NCI-H526 (cell line): ENCODE results near the gene SV2C.

Experiments used
- DNase-seq, 2 experiments: peaks; one replicate each; lab custom pipeline; 2025; lab: John Stamatoyannopoulos, UW

The SV2C gene

GRCh38 chr5:76383126-76383832, 300.1 kb downstream of the SV2C start:
- DNase-seq = no peak

- DNase-seq = no peak
Observed at GRCh38 chr5:76384189-76384588, 301.0 kb downstream of the SV2C start.

GRCh38 chr5:76384705-76385104, 301.5 kb downstream of the SV2C start:
- DNase-seq = no peak

- DNase-seq = no peak
Observed at GRCh38 chr5:76385540-76385939, 302.4 kb downstream of the SV2C start.

GRCh38 chr5:76386360-76386759, 303.2 kb downstream of the SV2C start:
- DNase-seq = no peak

- DNase-seq = no peak
Observed at GRCh38 chr5:76388236-76388635, 305.1 kb downstream of the SV2C start.

- DNase-seq = peak in 1 of 2 experiments; percentile 25
Observed at GRCh38 chr5:76388791-76389512, 305.8 kb downstream of the SV2C start.

- DNase-seq = no peak
Observed at GRCh38 chr5:76389513-76390154, 306.5 kb downstream of the SV2C start.

GRCh38 chr5:76391014-76391413, 307.8 kb downstream of the SV2C start:
- no peak for DNase-seq

- no peak for DNase-seq
Observed at GRCh38 chr5:76393035-76393680, 310.0 kb downstream of the SV2C start.

- DNase-seq = no peak
Observed at GRCh38 chr5:76397200-76397599, 314.0 kb downstream of the SV2C start.

GRCh38 chr5:76399268-76399667, 316.1 kb downstream of the SV2C start:
- DNase-seq = no peak

GRCh38 chr5:76400466-76400865, 317.3 kb downstream of the SV2C start:
- no peak for DNase-seq

GRCh38 chr5:76401801-76402250, 318.6 kb downstream of the SV2C start:
- DNase-seq = peak in 1 of 2 experiments; percentile 22

- peak in 1 of 2 experiments; percentile 15 for DNase-seq
Observed at GRCh38 chr5:76402251-76402885, 319.2 kb downstream of the SV2C start.

GRCh38 chr5:76402886-76403765, 319.9 kb downstream of the SV2C start, which contains the start of gene IQGAP2:
IQGAP2 (plus strand) TSS chr5:76403285; CDS start chr5:76403546, 261 bp downstream.
- peak in 1 of 2 experiments; percentile 43 for DNase-seq
